Measurements from ENCODE around the gene MANBA.
A peak's percentile ranks its signal among the peaks of the same experiment; 100 is the strongest.

Gene MANBA

DNA sequence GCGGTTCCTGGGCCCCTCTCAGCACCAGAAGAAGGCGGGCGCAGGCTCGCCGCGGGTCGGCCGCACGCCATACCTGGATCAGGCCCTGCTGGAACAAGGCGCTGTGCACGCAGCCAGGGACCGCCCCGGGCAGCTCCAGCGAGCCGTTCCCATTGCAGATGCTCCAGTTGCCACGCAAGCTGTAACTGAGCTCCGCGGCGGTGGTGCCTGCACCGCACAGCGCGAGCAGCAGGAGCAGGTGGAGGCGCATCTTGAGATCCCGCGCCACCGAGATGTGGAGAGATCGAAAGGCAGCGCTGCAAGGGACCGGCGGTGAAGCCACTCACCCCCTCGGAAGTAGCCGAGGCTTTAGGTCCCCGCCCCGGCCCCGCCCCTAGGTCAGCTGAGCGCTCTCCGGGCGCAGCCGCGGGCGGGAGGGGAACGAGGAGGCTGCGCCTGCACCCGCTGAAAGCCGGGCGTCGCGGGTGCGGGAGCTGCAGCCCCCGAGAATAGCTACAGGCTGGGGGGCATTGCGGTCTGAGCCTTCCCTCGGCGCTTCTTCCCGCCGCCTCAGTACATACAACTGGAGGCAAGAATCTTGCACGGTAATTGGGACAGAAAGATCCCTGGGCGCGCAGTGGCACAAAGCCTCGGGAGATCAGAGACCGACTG is at the start of gene MANBA:
TSS of gene MANBA (minus strand) at position 324 of the 651 bp plus-strand sequence. CDS start at position 250, 74 bp downstream.
- peak; percentile 79 for DNase-seq (ENCODE audit: low spot score)

DNA sequence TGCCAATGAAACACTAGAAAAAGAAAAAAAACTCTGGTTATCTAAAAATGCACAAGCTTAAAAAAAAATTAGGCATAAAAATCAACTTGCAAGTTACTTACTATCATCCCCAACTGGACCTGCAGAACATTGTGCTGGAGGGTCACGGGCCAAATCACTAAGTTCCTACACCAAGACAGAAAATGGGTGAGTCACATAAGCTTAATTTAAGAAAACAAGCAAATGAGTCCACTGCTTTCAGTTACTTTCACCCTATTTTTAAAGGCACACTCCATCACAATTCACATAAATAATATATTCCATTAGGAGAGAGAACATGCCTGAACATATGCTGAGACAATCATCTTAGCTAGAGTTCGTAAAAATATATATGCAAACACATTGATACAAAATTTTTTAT is 48.9 kb upstream of the MANBA start:
- no peak for DNase-seq (ENCODE audit: low spot score)

DNA sequence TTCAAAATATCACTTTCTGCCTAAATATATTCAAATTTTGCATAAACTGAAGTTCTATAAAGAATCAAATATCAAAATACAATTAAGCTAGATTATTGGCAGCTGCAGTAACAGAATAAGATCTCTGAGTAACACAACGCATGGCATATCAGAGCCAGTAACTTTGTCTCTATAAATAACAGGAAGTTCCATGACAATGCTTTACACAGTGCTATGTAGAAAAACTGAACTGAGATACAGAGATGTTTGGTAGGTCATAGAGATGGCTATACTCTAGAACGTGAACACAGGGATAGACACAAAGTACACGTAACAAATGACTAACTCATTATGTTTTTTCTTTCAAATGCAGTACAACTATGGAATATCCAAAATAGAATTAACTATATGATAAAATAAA is 48.4 kb upstream of the MANBA start:
- DNase-seq (ENCODE audit: low spot score) = no peak

DNA sequence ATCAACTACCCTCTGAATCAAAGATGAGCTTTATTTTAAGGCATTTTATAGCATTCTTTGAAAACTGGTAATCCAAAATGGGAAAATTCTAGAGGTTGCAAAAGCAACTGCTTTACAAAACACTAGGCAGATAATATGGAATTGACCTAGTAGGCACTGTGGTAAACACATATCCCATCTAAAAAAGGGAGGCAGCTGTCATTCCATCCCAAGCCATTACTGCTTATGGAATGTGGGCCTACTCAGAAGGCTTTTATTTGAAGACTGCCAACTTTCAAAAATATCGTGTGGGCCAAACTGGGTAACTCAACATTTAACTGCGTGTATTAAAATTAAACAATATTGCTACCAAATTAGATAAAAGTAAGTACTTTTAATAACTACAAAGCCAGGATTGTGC is 47.2 kb upstream of the MANBA start:
- DNase-seq (ENCODE audit: low spot score) = no peak

DNA sequence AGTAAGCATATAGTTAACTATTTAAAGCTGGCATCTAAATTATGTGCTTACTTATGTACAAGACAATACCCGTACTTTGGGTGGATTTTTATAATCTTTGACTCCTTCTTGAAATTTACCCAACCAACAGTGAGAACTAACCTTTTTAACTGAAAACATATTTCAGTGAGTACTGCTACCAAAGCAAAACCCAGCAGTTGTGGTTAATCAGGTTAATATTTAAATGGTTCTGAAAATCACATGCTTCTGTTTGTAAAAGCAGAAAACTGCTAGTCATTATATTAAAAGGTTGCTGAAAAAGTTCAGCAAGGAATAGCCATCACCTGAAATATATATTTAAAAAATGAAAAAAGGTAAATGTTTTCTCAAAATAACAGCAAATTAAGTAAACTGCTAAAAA is 46.6 kb upstream of the MANBA start:
- DNase-seq (ENCODE audit: low spot score) = no peak

DNA sequence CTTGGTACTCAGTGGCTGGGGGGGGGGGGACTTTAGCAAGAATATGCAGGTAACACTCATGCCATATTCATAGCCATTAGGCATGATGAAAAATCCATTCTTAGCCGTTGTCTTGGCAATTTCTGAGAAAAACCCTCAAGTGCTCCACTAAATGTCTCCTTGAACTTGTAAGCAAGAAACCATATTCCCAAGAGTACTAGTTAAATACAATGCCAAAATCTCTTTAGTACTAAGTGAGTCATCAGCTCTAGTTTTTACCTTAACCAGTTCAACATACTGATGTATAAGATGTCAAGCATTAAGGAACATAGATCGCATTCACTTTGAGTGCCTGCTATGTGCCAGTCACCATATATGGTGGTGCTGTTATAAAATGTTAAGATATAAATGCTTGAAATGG is 39.0 kb upstream of the MANBA start:
- DNase-seq (ENCODE audit: low spot score) = no peak

DNA sequence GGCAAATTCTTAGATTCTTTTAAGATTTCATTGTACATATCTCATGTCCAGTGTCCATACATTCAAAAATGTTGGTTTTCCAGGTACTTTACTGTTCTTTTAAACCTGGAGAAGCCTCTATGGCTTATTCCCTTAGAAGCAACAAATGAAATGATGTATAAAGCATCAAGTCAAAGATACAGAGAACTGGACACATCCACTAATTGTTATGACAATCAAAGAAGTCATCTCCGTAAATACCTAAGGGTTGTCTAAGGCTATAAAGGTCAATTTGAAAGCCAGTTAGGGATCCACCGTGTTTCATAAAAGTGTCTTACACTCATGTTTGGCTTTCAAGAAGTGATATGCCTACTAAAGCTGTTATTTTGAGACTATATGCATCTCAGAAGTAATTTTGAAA is 34.2 kb upstream of the MANBA start:
- DNase-seq (ENCODE audit: low spot score) = no peak

DNA sequence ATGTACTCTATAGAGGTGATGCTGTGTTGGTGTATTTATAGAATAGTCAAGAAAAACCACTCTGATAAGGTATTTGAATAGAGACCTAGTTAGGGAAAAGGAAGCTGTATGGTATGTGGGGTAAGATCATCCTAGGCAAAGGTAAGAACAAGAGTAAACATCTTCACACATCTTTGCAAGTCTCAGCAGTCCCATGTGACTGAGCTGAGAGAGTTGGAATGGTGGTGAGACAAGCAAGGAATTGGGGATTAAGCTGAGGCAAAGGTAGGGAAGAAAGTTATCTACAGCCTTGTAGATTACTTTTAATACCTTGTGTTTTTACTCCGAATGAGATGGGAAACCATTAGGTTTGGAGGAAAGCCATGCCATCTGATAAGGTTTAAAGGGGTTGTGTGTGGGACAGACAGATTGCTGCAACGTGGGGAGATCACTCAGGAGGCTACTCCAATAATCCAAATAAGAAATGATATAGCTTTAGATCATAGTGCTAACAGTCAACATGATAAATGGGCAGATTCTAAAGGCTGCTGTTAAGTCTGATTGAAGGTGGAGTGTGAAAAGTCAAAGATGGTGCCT is 31.7 kb upstream of the MANBA start:
- no peak for DNase-seq (ENCODE audit: low spot score)

DNA sequence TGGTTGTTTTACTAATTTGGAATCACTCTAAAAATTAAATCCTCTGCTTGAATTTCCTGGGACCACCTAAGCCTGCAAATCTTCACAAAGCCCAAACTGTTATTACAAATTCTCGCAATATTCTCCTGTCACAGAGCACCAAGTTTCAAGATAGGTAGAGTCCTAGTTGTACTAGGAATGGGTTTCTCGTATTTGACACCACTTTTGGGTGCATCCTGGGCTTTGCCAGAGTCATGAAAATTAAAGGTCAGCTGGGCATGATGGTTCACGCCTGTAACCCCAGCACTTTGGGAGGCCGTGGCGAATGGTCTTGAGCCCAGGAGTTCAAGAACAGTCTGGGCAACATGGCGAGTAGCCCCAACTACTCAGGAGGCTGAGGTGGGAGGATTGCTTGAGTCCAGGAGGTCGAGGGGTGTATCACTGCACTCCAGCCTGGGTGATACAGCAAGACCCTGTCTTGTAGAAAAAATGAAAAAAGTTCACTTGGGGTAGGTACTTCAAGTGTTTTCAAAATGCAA is 30.6 kb upstream of the MANBA start:
- DNase-seq (ENCODE audit: low spot score) = no peak

DNA sequence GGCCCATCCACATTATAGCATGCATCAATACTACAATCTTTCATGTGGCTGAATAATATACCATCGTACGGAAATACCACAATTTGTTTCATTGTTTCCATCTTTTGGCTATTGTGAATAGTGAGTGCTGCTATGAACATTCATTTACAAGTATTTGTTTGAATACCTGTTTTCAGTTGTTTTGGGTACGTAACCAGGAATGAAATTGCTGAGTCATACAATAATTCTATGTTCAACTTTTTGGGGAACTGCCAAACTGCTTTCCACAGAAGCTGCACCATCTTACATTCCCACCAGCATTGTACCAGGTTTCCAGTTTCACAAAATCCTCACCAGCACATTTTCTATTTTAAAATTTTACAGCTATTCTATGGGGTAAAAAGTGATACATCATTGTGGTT is 28.5 kb upstream of the MANBA start:
- DNase-seq (ENCODE audit: low spot score) = no peak

DNA sequence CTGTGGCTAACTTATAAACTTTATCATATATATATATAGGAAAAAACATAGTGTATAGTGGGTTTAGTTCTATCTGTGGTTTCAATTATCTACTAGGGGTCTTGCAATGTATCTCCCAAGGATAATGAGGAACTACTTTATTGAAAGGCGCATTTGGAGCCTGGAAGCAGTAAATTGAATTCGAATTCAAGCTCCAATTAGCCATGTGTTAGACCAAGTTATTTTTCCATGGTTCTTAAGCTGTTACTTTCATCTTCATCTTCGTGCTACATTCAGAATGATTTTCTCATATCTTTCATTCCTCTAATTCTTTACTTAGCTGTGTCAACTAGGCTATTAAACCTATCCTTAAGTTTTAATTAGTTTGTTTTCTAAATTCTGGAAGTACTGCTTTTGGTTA is 27.2 kb upstream of the MANBA start:
- DNase-seq (ENCODE audit: low spot score) = no peak

DNA sequence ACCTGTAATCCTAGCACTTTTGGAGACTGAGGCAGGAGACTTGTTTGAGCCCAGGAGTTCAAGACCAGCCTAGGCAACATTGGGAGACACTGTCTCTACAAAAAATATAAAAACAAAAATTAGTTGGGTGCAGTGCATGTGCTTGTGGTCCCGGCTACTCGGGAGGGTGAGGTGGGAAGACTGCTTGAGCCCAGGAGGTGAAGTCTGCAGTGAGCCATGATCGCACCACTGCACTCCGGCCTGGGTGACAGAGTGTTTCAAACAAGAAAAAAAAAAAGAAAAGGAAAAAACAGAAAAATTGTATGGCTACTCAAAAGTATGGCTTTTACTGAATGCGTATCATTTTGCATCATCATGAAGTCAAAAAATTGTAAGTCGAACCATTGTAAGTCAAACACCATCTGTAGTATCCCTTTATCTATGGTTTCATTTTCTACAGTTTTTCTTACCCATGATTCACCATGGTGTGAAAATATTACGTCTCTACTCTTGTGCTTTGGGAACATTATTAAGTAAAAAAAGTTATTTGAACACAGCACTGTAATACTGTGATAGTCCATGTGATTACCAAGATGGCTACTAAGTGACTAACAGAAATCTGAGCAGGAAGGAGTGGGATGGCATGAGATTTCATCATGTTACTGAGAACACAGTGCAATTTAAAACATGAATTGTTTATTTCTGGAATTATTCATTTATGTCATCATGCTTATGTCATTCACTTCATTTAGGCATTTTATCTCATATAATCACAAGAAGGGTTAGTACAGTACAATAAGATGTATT is 26.5 kb upstream of the MANBA start:
- DNase-seq (ENCODE audit: low spot score) = no peak

DNA sequence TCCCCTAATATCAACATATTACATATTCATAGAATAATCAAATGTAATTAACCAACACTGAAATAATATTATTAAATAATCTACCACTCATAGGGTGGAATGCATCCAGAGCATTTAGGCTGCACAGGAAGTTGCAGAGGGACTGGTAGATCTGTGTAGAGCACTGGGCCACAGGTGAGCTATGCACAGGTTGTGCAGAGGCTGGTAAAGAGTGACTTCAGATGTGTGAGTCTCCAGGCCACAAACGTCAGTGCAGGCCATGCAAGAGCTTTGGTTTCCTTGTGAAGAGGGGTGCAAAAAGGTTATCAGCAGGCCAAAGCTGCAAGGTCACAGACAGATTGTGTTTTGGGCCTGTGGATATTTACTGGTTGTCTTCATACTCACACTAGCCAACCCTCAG is 25.5 kb upstream of the MANBA start:
- DNase-seq (ENCODE audit: low spot score) = no peak

DNA sequence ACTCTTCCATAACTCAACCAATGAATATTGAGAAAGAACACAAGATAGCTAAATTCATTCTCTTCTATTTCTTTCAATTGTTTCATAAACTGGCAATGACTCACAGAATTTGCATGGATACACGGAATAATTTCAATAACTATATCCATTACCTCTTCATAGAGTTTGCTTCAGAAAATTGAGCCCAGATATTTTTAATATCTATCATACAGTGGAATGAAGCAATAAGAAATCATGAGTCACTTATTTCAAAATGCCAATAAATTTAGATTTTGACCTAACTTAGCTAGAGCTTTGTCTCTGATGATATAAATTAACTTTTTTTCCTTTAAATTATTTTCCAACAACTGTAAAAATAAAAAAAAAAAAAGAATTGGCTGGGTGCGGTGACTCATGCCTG is 22.2 kb upstream of the MANBA start:
- DNase-seq (ENCODE audit: low spot score) = no peak

DNA sequence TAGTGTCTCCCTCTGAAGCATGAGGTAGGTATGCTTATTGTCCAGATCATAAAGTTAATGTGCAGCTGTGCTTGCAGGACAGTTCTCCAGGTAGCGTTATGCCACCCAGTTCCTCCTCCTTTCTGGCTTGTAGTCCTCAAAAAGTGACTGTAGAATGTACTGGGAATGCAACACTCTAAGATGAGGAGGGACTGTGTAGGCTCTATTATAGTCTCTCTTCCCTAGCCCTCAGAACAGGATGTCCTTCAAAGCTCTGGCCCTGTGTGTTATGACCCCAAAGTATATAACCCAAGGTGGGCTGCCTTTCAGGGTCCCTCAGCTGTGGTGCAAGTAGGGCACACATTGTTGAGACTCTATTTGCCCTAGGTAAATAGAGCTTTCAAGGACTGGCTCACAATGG is 20.8 kb upstream of the MANBA start:
- DNase-seq (ENCODE audit: low spot score) = no peak

DNA sequence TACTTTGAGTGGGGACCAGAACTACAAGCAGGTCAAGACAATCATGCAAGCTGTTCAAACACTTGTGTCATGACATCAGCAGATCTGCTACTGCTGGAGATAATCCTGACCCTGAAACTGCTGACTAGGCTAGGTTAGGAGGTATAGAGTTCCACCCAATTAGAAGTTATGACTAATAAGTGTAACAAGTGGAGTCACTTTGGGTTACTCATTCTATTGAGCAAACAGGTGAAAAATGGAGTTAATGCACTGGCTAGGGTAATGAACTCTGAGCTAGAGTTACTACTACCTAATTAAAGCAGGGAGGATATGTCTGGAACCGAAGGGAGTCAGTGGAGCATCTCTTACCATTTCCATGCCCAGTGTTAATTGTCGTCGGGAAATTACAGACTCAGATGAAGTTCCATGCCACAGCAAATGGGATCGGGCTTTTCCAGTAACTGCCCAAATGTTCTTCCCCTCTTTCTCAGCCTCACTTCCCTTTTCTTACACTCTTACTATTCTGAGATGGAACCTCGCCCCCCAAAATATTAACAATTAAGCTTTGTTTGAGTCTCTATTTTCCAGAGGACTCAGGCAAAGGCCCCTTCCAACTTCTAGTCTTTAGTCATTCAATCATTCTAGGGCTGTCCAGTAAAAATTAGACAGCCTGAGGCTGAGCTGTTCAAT is 19.8 kb upstream of the MANBA start:
- no peak for DNase-seq (ENCODE audit: low spot score)

DNA sequence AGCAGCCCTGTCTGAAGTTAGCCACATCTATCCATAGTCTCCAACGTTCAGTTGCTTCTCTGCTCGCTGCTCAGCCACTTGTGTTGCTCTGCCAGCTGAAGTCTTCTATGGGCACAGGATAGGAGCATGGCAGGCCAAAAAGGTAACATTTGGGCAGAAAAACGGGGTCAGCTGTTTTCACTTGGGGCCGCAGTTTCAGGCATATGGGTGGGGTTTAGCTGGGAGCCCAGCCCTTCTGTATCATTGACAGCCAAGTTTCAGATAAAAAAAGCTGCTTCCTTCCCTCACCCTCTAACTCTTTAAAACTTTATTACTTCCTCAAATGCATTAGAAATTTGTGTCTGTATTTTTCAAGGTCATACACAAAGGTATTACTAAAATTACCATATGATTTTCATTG is 18.4 kb upstream of the MANBA start:
- DNase-seq (ENCODE audit: low spot score) = no peak

DNA sequence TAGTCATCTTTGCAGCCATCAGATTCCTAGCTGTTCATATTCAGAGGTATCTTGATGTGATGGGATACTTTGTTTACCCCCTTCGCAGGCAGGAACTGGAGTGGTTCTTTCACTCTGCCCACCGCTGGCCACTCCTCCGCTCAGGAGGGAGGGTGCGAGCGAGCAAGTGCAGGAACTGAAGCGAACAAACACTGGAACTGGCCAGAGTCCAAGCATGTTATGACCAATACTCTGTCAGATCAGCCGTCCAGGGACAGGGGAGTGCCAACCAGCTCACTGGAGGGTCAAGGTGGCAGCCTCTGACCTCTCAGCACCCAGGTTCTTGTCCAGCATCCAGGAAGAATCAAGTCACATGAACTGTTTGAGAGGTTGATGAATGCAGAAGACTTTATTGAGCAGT is 18.0 kb upstream of the MANBA start:
- no peak for DNase-seq (ENCODE audit: low spot score)

DNA sequence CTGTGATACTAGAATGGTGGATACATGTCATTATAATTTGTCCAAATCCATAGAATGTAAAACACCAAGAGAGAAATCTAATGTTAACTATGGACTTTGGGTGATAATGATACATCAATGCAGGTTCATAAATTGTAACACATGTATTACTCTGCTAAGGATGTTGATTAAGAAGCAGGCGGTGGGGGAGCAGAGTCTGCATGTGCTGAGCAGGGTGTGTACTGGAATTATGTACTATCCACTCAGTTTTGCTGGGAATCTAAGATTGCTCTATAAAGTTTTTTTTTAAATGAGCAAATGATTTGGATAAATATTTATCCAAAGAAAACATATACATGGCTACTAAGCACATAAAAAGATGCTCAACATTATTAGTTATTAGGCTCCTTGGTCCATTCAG is 15.0 kb upstream of the MANBA start:
- DNase-seq (ENCODE audit: low spot score) = no peak

DNA sequence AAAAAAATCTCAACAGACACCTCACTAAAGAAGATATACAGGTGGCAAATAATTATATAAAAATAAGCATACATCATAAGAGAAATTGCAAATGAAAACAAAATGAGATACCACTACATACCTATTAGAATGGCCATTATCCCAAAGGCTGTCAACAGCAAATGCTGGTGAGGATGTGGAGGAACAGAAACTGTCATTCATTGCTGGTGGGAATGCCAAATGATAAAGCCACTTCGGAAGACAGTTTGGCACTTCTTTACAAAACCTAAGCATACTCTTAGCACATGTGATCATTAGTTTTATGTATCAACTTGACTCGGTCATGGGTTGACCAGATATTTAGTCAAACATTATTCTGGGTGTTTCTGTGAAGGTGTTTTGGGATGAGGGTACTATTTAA is 13.5 kb upstream of the MANBA start:
- DNase-seq (ENCODE audit: low spot score) = no peak

DNA sequence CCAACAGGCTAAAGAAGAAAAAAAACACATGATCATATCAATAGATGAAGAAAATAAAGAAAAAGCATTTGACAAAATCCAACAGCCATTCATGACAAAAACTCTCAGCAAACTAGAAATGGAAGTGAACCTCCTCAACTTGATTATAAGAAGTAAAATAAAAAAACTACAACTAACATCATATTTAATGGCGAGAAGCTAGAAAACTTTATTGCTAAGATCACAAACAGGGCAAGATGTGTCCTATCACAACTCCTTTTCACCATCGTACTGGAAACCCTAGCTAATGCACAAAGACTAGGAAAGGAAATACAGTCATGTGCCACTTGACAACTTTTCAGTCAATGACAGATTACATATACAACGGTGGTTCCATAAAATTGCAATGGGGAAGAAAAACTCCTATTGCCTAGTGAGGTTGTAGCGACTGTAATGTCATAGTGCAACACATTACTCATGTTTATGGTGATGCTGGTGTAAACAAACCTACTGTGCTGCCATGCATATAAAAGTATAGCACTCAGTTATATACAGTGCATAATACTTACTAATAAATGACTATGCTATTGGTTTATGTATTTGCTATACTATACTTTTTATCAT is 12.1 kb upstream of the MANBA start:
- no peak for DNase-seq (ENCODE audit: low spot score)

DNA sequence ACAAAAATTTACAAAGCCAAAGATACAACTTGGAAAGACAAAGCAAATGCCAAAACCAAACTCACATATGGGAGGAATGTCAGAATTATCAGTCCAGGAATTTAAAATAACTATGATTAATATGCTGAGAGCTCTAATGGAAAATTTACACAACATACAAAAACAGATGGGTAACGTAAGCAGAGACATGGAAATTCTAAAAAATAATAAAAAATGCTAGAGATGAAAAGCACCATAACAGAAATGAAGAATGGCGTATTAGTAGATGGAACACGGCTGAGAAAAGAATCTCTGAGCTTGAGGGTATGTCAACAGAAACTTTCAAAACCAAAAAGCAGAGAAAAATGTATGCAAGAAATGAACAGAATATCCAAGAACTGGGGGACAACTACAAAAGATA is 4.1 kb upstream of the MANBA start:
- no peak for DNase-seq (ENCODE audit: low spot score)
